Measurements from ENCODE around the gene AKAP13. TPM values are rescaled to one million over a fixed set of nuclear protein-coding genes. Genes with fewer than 3 reads are reported as not detected.
"Not testable (repeated sequence)": the region's sequence is repeated elsewhere in the genome, so short reads cannot be mapped to it uniquely, and the experiment has no call there.

AKAP13 gene
- total and polyA plus RNA-seq, 7 donors = 21.6 to 142 (median 98.5) TPM

DNA sequence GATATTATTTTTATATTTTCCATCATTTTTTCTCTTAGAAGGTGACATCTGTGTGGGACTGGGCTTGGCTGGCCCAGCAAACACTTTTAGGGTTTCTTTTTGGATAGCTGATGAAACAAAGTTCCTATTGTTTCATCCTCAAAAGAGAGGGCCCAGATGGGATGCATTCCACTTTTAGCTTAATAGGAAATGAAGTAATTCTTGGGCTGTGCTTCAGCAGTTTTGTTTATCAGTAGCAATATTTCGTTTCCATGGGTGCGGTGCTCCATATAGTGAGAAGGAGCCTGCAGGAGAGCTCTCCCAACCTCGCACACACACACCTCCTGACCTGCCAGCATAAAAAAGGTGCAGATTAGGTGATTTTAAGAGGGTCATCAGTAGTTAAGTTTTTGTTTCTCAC, 147.5 kb downstream of the AKAP13 start:
- 26 to 42% methylated on average over 3 of the region's 3 CpGs for WGBS, 2 donors
- intact Hi-C loops (cut with DNase I) = no loop called here
- H3K4me3 ChIP-seq = no peak overlapping the region
- H3K27me3 ChIP-seq = no peaks in the 10 kb centered on the region
- peak overlapping the region; percentile 20 to 62 (median 40) for H3K27ac ChIP-seq
- H3K9me3 ChIP-seq = no peaks in the 10 kb centered on the region
- DNase-seq = no peak
- peaks cover 0 to 37% (median 18%) of the 10 kb centered on the region in 4 donors for H3K4me1 ChIP-seq
- no peak for TF ChIP-seq EP300 (IDR thresholded peaks at IDR 0.05)
- peak in 1 of 4 donors; percentile 18 for TF ChIP-seq POLR2AphosphoS5 (IDR thresholded peaks at IDR 0.05)
- H3K36me3 ChIP-seq = no peaks in the 10 kb centered on the region

GRCh38 chr15:85530079-85530478, 149.7 kb downstream of the AKAP13 start:
- no peak for DNase-seq
- Histone ChIP-seq H3K36me3 (peaks cover 0 to 17% (median 7%) of the 10 kb centered on the region in 4 donors), H3K27ac (no peak overlapping the region), H3K27me3 (no peaks in the 10 kb centered on the region), H3K4me1 (peaks cover 0 to 37% (median 18%) of the 10 kb centered on the region in 4 donors), H3K9me3 (no peaks in the 10 kb centered on the region), H3K4me3 (no peak overlapping the region)
- TF ChIP-seq POLR2A (IDR thresholded peaks at IDR 0.05) (no peak), POLR2AphosphoS5 (IDR thresholded peaks at IDR 0.05) (no peak)
- WGBS, 2 donors = 81 to 86% methylated on average over 7 of the region's 7 CpGs
- intact Hi-C loops (cut with DNase I) = no loop called here

DNA sequence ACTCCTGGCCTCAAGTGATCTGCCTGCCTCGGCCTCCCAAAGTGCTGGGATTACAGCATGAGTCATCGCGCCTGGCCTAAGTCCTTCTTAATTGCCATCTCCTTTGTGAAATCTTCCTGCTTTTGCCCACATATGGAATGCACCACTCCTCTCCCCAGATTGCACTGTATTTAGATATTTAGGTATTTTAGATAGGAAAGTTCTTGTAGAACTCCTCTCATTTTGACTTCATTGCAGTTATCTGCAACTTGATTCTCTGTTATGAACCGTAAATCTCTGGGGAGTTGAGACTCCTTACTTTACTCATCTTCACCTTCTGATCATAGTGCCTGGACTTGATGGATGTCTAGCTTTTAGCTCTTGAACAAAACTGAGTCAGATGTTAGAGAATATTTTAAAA, 150.7 kb downstream of the AKAP13 start:
- no peaks in the 10 kb centered on the region for H3K9me3 ChIP-seq
- peaks cover 0 to 37% (median 18%) of the 10 kb centered on the region in 4 donors for H3K4me1 ChIP-seq
- 87 to 92% methylated on average over 4 of the region's 4 CpGs for WGBS, 2 donors
- H3K36me3 ChIP-seq = peaks cover 0 to 19% (median 7%) of the 10 kb centered on the region in 4 donors
- H3K27ac ChIP-seq = no peak overlapping the region
- TF ChIP-seq POLR2AphosphoS5 (IDR thresholded peaks at IDR 0.05) (no peak), POLR2A (IDR thresholded peaks at IDR 0.05) (no peak), EP300 (IDR thresholded peaks at IDR 0.05) (no peak)
- TF ChIP-seq, protein P1, sequence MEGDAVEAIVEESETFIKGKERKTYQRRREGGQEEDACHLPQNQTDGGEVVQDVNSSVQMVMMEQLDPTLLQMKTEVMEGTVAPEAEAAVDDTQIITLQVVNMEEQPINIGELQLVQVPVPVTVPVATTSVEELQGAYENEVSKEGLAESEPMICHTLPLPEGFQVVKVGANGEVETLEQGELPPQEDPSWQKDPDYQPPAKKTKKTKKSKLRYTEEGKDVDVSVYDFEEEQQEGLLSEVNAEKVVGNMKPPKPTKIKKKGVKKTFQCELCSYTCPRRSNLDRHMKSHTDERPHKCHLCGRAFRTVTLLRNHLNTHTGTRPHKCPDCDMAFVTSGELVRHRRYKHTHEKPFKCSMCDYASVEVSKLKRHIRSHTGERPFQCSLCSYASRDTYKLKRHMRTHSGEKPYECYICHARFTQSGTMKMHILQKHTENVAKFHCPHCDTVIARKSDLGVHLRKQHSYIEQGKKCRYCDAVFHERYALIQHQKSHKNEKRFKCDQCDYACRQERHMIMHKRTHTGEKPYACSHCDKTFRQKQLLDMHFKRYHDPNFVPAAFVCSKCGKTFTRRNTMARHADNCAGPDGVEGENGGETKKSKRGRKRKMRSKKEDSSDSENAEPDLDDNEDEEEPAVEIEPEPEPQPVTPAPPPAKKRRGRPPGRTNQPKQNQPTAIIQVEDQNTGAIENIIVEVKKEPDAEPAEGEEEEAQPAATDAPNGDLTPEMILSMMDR (IDR thresholded peaks at IDR 0.05) = no peak
- H3K4me3 ChIP-seq = no peak overlapping the region
- no peaks in the 10 kb centered on the region for H3K27me3 ChIP-seq
- intact Hi-C loops (cut with DNase I) = no loop called here
- DNase-seq = no peak

DNA sequence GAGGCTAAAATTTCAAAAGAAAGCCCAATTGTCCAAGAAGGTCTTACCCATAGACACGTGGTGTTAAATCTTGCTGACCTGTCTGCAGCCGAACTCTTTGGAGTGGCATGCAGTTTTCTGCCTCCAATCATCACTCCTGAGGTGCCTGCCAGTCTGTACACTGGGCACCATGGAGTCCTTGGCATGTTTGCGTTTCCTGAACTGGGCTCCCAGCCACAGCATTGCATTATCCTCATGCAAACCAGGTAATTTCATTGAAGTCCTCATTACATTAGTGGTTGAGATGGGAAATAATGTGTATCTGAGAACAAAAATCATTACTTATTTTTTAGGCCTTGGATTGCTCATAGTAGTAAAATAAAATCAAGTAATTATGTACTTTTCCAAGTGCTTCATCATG, 152.3 kb downstream of the AKAP13 start:
- H3K27ac ChIP-seq = no peak overlapping the region
- peaks cover 0 to 21% (median 11%) of the 10 kb centered on the region in 4 donors for H3K4me1 ChIP-seq
- H3K36me3 ChIP-seq = peaks cover 0 to 19% (median 7%) of the 10 kb centered on the region in 4 donors
- H3K9me3 ChIP-seq = no peaks in the 10 kb centered on the region
- no peaks in the 10 kb centered on the region for H3K27me3 ChIP-seq
- H3K4me3 ChIP-seq = no peak overlapping the region
- TF ChIP-seq POLR2AphosphoS5 (IDR thresholded peaks at IDR 0.05) (no peak), EP300 (IDR thresholded peaks at IDR 0.05) (no peak), POLR2A (IDR thresholded peaks at IDR 0.05) (no peak)
- 91 to 97% methylated on average over 3 of the region's 3 CpGs for WGBS, 2 donors
- intact Hi-C loops (cut with DNase I) = no loop called here
- DNase-seq = no peak

GRCh38 chr15:85534031-85534430, 153.6 kb downstream of the AKAP13 start:
- Histone ChIP-seq H3K27ac (no peak overlapping the region), H3K27me3 (no peaks in the 10 kb centered on the region), H3K4me3 (no peak overlapping the region), H3K4me1 (peaks cover 0 to 7% (median 0%) of the 10 kb centered on the region in 4 donors), H3K9me3 (no peaks in the 10 kb centered on the region), H3K36me3 (peaks cover 0 to 19% (median 7%) of the 10 kb centered on the region in 4 donors)
- no peak for TF ChIP-seq POLR2A (IDR thresholded peaks at IDR 0.05)
- TF ChIP-seq, protein P1 (IDR thresholded peaks at IDR 0.05) = no peak
- no peak for TF ChIP-seq POLR2AphosphoS5 (IDR thresholded peaks at IDR 0.05)
- no peak for TF ChIP-seq EP300 (IDR thresholded peaks at IDR 0.05)
- WGBS, 2 donors = 54 to 85% methylated on average over 2 of the region's 2 CpGs
- intact Hi-C loops (cut with DNase I) = no loop called here
- no peak for DNase-seq

DNA sequence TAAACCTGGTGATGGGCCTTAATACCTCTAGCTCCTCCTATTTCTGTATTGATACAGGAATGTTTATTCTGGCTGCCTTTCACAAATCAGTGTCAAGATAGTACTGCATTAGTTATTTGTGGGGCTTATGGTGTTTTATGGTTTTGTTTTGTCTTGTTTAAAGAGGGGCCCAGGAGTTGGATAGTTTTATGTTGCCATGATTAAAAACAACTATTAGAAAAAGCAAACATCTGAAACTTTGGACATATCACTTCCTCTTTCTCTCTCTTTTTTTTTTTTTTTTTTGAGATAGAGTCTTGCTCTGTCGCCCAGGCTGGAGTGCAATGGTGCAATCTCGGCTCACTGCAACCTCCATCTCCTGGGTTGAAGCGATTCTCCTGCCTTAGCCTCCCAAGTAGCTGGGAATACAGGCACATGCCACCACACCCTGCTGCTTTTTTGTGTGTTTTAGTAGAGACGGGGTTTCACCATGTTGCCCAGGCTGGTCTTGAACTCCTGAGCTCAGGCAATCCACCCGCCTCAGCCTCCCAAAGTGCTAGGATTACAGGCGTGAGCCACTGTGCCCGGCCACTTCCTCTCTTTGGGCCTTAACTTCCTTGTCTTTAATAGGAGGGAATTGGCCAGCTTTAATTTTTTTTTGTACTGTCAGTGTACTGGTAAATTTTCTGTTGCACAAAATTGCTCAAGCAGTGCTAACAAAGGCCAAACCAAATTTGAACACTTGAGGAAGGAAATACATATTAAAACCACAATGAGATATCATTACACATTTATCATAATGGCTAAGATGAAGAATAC, 155.3 kb downstream of the AKAP13 start:
- H3K4me3 ChIP-seq; intact Hi-C loops (cut with DNase I); H3K27me3 ChIP-seq; H3K9me3 ChIP-seq: not testable (repeated sequence)
- Histone ChIP-seq H3K36me3 (peaks cover 0 to 19% (median 7%) of the 10 kb centered on the region in 4 donors), H3K27ac (peak overlapping the region in 1 of 4 donors; percentile 24), H3K4me1 (peaks cover 0 to 15% (median 0%) of the 10 kb centered on the region in 4 donors)
- WGBS, 2 donors = 74 to 81% methylated on average over 7 of the region's 7 CpGs
- DNase-seq = peak; percentile 69
